Neural cell (in vitro differentiated cells): ENCODE results near the gene NAA38.

ENCODE experiments used
- EP300 ChIP-seq: fragments of 450-650 bp; conservative IDR thresholded peaks from 2 replicates; pipeline ENCODE4 v1.6.1; 2014; ENCODE audit warnings: antibody characterized with exemption, mild to moderate bottlenecking, moderate library complexity; ENCODE audit not compliant: poor library complexity, severe bottlenecking
- EZH2 ChIP-seq: fragments of 200-600, 300-800 bp; shearing (Covaris generic), sonication (generic); IDR thresholded peaks from 2 replicates; pipeline ENCODE4 v1.6.1; 2014; ENCODE audit warnings: antibody characterized with exemption, low read length, borderline replicate concordance, mild to moderate bottlenecking; ENCODE audit not compliant: insufficient read depth, poor library complexity, severe bottlenecking
- MXI1 ChIP-seq: fragments of 450-650 bp; conservative IDR thresholded peaks from 2 replicates; pipeline ENCODE4 v1.6.1; 2014; ENCODE audit warnings: antibody characterized with exemption, mild to moderate bottlenecking; ENCODE audit not compliant: poor library complexity, severe bottlenecking
- POLR2AphosphoS5 ChIP-seq: IDR thresholded peaks from 2 replicates; pipeline ENCODE4 v1.6.1; 2012
- RAD21 ChIP-seq: fragments of 450-650 bp; conservative IDR thresholded peaks from 2 replicates; pipeline ENCODE4 v1.6.1; 2014; ENCODE audit warnings: antibody characterized with exemption, mild to moderate bottlenecking, moderate library complexity
- TAF1 ChIP-seq: IDR thresholded peaks from 2 replicates; pipeline ENCODE4 v1.6.1; 2012; ENCODE audit warnings: low read depth
- TF ChIP-seq, protein P1 (sequence below): fragments of 450-650 bp; IDR thresholded peaks from 2 replicates; pipeline ENCODE4 v1.5.1; 2014; ENCODE audit warnings: antibody characterized with exemption, mild to moderate bottlenecking, moderate library complexity; ENCODE audit not compliant: poor library complexity, severe bottlenecking
- TF ChIP-seq, protein P2 (sequence below): IDR thresholded peaks from 2 replicates; pipeline ENCODE4 v1.6.1; 2012; ENCODE audit warnings: borderline replicate concordance

DNA sequence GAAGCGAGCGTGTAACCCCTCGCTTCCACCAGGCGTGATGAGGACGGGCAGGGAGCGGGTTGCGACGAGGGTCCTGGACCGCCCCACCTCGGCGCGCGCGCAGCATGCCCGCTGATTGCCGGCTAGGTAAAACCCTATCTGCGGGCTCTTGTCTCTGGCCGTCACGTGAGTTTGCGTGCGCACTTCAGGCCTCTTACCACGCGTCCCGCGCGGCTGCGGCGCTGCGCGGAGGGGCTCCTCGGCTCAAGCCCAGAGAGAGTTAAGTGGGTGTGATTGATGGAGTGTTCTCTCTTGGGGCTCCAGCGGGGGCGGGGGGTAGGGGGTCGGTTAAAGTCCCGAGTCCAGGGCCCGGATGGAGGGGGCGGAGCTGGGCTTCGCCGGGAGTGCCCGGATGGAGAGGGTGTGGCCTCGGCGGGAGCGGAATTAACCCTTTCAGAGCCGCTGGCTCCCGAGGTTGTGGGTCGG, 15.4 kb downstream of the NAA38 start:
- TF ChIP-seq, protein P1, sequence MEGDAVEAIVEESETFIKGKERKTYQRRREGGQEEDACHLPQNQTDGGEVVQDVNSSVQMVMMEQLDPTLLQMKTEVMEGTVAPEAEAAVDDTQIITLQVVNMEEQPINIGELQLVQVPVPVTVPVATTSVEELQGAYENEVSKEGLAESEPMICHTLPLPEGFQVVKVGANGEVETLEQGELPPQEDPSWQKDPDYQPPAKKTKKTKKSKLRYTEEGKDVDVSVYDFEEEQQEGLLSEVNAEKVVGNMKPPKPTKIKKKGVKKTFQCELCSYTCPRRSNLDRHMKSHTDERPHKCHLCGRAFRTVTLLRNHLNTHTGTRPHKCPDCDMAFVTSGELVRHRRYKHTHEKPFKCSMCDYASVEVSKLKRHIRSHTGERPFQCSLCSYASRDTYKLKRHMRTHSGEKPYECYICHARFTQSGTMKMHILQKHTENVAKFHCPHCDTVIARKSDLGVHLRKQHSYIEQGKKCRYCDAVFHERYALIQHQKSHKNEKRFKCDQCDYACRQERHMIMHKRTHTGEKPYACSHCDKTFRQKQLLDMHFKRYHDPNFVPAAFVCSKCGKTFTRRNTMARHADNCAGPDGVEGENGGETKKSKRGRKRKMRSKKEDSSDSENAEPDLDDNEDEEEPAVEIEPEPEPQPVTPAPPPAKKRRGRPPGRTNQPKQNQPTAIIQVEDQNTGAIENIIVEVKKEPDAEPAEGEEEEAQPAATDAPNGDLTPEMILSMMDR = no peak
- TF ChIP-seq EP300 (no peak), TAF1 (no peak), RAD21 (no peak), POLR2AphosphoS5 (peak; percentile 59), EZH2 (no peak), MXI1 (peak; percentile 28)
- TF ChIP-seq, protein P2, sequence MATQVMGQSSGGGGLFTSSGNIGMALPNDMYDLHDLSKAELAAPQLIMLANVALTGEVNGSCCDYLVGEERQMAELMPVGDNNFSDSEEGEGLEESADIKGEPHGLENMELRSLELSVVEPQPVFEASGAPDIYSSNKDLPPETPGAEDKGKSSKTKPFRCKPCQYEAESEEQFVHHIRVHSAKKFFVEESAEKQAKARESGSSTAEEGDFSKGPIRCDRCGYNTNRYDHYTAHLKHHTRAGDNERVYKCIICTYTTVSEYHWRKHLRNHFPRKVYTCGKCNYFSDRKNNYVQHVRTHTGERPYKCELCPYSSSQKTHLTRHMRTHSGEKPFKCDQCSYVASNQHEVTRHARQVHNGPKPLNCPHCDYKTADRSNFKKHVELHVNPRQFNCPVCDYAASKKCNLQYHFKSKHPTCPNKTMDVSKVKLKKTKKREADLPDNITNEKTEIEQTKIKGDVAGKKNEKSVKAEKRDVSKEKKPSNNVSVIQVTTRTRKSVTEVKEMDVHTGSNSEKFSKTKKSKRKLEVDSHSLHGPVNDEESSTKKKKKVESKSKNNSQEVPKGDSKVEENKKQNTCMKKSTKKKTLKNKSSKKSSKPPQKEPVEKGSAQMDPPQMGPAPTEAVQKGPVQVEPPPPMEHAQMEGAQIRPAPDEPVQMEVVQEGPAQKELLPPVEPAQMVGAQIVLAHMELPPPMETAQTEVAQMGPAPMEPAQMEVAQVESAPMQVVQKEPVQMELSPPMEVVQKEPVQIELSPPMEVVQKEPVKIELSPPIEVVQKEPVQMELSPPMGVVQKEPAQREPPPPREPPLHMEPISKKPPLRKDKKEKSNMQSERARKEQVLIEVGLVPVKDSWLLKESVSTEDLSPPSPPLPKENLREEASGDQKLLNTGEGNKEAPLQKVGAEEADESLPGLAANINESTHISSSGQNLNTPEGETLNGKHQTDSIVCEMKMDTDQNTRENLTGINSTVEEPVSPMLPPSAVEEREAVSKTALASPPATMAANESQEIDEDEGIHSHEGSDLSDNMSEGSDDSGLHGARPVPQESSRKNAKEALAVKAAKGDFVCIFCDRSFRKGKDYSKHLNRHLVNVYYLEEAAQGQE = no peak
